Neuronal stem cell (in vitro differentiated cells): ENCODE results near the gene NRXN3.

ENCODE experiments used
- DNase-seq: peaks from one replicate; pipeline ENCODE4 v3.0.0-alpha.2; 2013; ENCODE audit warnings: low spot score
- H2AFZ ChIP-seq: one replicate; pipeline ENCODE4 v1.6.1; 2013; ENCODE audit warnings: mild to moderate bottlenecking, low read length, inconsistent platforms
- H2AK5ac ChIP-seq: 2 replicates; pipeline ENCODE4 v1.6.1; 2013; ENCODE audit warnings: low read depth, mild to moderate bottlenecking, inconsistent platforms, low read length, moderate library complexity, mixed read lengths
- H2BK120ac ChIP-seq: 2 replicates; pipeline ENCODE4 v1.6.1; 2013; ENCODE audit warnings: low read depth, mild to moderate bottlenecking, inconsistent platforms, low read length, moderate library complexity, mixed read lengths
- H2BK12ac ChIP-seq: one replicate; pipeline ENCODE4 v1.6.1; 2013; ENCODE audit warnings: low read length, inconsistent platforms
- H2BK15ac ChIP-seq: 2 replicates; pipeline ENCODE4 v1.6.1; 2013; ENCODE audit warnings: mild to moderate bottlenecking, low read length, inconsistent platforms, mixed read lengths
- H2BK5ac ChIP-seq: one replicate; pipeline ENCODE4 v1.6.1; 2013; ENCODE audit warnings: inconsistent platforms, mild to moderate bottlenecking, low read length, moderate library complexity
- H3K14ac ChIP-seq: one replicate; pipeline ENCODE4 v1.6.1; 2013; ENCODE audit warnings: low read length, inconsistent platforms
- H3K18ac ChIP-seq: 2 replicates; pipeline ENCODE4 v1.6.1; 2013; ENCODE audit warnings: low read length, inconsistent platforms
- H3K23ac ChIP-seq: 2 replicates; pipeline ENCODE4 v1.6.1; 2013; ENCODE audit warnings: low read depth, mild to moderate bottlenecking, mixed read lengths, low read length, inconsistent platforms; ENCODE audit not compliant: poor library complexity
- H3K27ac ChIP-seq: replicated peaks from 3 replicates; pipeline ENCODE4 v1.5.1; 2013; ENCODE audit warnings: low read length, inconsistent platforms
- H3K27me3 ChIP-seq, 3 experiments: 2 replicates each; pipeline ENCODE4 v1.6.1; 2013; ENCODE audit warnings: low read length in 3 of 3, mild to moderate bottlenecking in 2 of 3, inconsistent platforms in 1 of 3, low read depth in 1 of 3, mixed read lengths in 1 of 3, moderate library complexity in 1 of 3; ENCODE audit not compliant: control insufficient read depth in 3 of 3, insufficient read depth in 3 of 3
- H3K36me3 ChIP-seq, 2 donors: replicated peaks in 1 of 2; 2 replicates each; pipeline ENCODE4 v1.6.1; 2013; ENCODE audit warnings: low read length in 2 of 2; ENCODE audit not compliant: control insufficient read depth in 2 of 2, insufficient read depth in 2 of 2
- H3K4ac ChIP-seq: 2 replicates; pipeline ENCODE4 v1.6.1; 2013; ENCODE audit warnings: inconsistent platforms, mild to moderate bottlenecking, low read length, moderate library complexity
- H3K4me1 ChIP-seq, 2 donors: 1 replicate in 1 of 2; 2 replicates in 1 of 2; pipeline ENCODE4 v1.6.1; 2013; ENCODE audit warnings: low read length in 2 of 2, low read depth in 1 of 2; ENCODE audit not compliant: control insufficient read depth in 2 of 2, insufficient read depth in 1 of 2
- H3K4me2 ChIP-seq: one replicate; pipeline ENCODE4 v1.6.1; 2013; ENCODE audit warnings: mild to moderate bottlenecking, low read length, inconsistent platforms; ENCODE audit not compliant: insufficient read depth, poor library complexity, severe bottlenecking
- H3K4me3 ChIP-seq, 2 donors: 2 replicates each; pipeline ENCODE4 v1.5.1; 2013; ENCODE audit warnings: low read length in 2 of 2, mild to moderate bottlenecking in 2 of 2, inconsistent platforms in 1 of 2, moderate library complexity in 1 of 2
- H3K79me1 ChIP-seq: one replicate; pipeline ENCODE4 v1.6.1; 2013; ENCODE audit warnings: low read depth, mild to moderate bottlenecking, inconsistent platforms, low read length, moderate library complexity
- H3K9ac ChIP-seq: one replicate; pipeline ENCODE4 v1.6.1; 2013; ENCODE audit warnings: mild to moderate bottlenecking, low read depth, low read length, inconsistent platforms; ENCODE audit not compliant: poor library complexity
- H3K9me3 ChIP-seq, 2 donors: replicated peaks in 1 of 2; 2 replicates each; pipeline versions ENCODE3 to v1.6.1; 2013; ENCODE audit warnings: low read length in 2 of 2, mild to moderate bottlenecking in 2 of 2, inconsistent platforms in 1 of 2, low read depth in 1 of 2, mixed read lengths in 1 of 2, moderate library complexity in 1 of 2; ENCODE audit not compliant: control insufficient read depth in 2 of 2, insufficient read depth in 1 of 2
- H4K8ac ChIP-seq: one replicate; pipeline ENCODE4 v1.6.1; 2013; ENCODE audit warnings: low read depth, mild to moderate bottlenecking, inconsistent platforms, low read length, moderate library complexity
- H4K91ac ChIP-seq: one replicate; pipeline ENCODE4 v1.6.1; 2013; ENCODE audit warnings: low read length, low read depth, mild to moderate bottlenecking, inconsistent platforms; ENCODE audit not compliant: poor library complexity
- WGBS, 2 donors: extraction: QIAGEN DNeasy Blood & Tissue Kit; methylation state at CpG; one replicate each; pipeline ENCODE4 v1.1.7; 2013; ENCODE audit warnings: missing lambda C conversion rate in 2 of 2, mixed read lengths in 1 of 2; ENCODE audit not compliant: insufficient read length in 2 of 2, insufficient replicate concordance in 1 of 2; ENCODE audit errors: extremely low coverage in 2 of 2; 5-methylcytosine and 5-hydroxymethylcytosine counted together

The NRXN3 gene

GRCh38 chr14:79405512-79405910 is 1235.3 kb downstream of the NRXN3 start:
- no peak overlapping the region for H3K4me3 ChIP-seq
- no peak overlapping the region for H4K91ac ChIP-seq

GRCh38 chr14:79407572-79407971 is 1237.4 kb downstream of the NRXN3 start:
- Histone ChIP-seq H3K27me3 (no peaks in the 10 kb centered on the region), H3K27ac (no peak overlapping the region), H2BK12ac (no peak overlapping the region), H3K4me3 (no peak overlapping the region), H4K91ac (no peak overlapping the region), H3K4ac (no peak overlapping the region), H3K14ac (no peak overlapping the region), H2AK5ac (no peak overlapping the region), H3K79me1 (no peaks in the 10 kb centered on the region), H3K4me1 (peaks cover 5 to 6% of the 10 kb centered on the region in 2 donors), H3K9ac (no peak overlapping the region), H2BK120ac (no peak overlapping the region), H2BK5ac (no peak overlapping the region), H2BK15ac (no peak overlapping the region), H2AFZ (no peak overlapping the region), H3K4me2 (no peak overlapping the region), H3K18ac (no peak overlapping the region), H4K8ac (no peak overlapping the region), H3K36me3 (no peaks in the 10 kb centered on the region), H3K23ac (no peak overlapping the region), H3K9me3 (peaks cover 0 to 2% of the 10 kb centered on the region in 2 donors)
- no CpG with 5 or more reads among the region's 2 CpGs for WGBS, 2 donors
- no peak for DNase-seq

More at GRCh38 chr14:79405512-79405910, 1235.3 kb downstream of the NRXN3 start:
- Histone ChIP-seq H2BK12ac (no peak overlapping the region), H3K4me2 (no peak overlapping the region), H2BK15ac (no peak overlapping the region), H3K9ac (no peak overlapping the region), H3K18ac (no peak overlapping the region), H3K9me3 (peaks cover 0 to 6% of the 10 kb centered on the region in 2 donors), H2BK5ac (no peak overlapping the region), H2BK120ac (no peak overlapping the region), H3K27ac (no peak overlapping the region), H4K8ac (no peak overlapping the region), H2AFZ (no peak overlapping the region), H3K27me3 (no peaks in the 10 kb centered on the region), H3K36me3 (no peaks in the 10 kb centered on the region), H3K14ac (no peak overlapping the region), H3K23ac (no peak overlapping the region), H3K4me1 (peaks cover 5 to 6% of the 10 kb centered on the region in 2 donors), H3K79me1 (no peaks in the 10 kb centered on the region), H2AK5ac (no peak overlapping the region), H3K4ac (no peak overlapping the region)
- no peak for DNase-seq
- WGBS, 2 donors, result no CpG with 5 or more reads among the region's 2 CpGs

DNA sequence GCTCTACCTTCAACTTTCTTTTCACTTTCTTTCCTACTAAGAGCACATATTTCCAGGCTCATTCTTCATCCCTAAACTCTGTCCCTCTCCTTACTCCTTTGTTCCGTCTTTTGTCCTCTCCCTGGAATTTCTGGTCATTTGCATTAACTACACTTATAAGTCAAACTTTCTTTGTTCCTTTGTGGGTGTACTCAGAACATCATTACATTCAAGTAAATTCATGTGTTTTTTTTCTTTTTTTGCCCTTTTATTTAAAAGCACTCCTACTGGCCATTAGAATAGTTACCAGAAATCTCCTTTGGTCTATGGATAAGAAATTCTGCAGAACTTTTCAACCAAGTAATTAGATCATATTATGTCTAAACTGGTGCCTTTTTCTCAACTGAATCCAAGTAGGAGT is 1238.5 kb downstream of the NRXN3 start:
- H3K4me3 ChIP-seq, result no peak overlapping the region
- H3K9me3 ChIP-seq, result peaks cover 0 to 2% of the 10 kb centered on the region in 2 donors
- no peak overlapping the region for H3K4me2 ChIP-seq
- H2BK120ac ChIP-seq, result no peak overlapping the region
- no peak overlapping the region for H4K91ac ChIP-seq
- no peak overlapping the region for H2BK15ac ChIP-seq
- H4K8ac ChIP-seq, result no peak overlapping the region
- no peak overlapping the region for H3K18ac ChIP-seq
- H2AFZ ChIP-seq, result peak overlapping the region; percentile 4
- no CpG with 5 or more reads among the region's 1 CpG for WGBS, 2 donors
- H3K4me1 ChIP-seq, result peaks cover 5 to 6% of the 10 kb centered on the region in 2 donors
- H2BK12ac ChIP-seq, result no peak overlapping the region
- no peak overlapping the region for H2BK5ac ChIP-seq
- H3K23ac ChIP-seq, result no peak overlapping the region
- peak; percentile 33 for DNase-seq
- no peaks in the 10 kb centered on the region for H3K36me3 ChIP-seq
- no peak overlapping the region for H3K4ac ChIP-seq
- H3K27me3 ChIP-seq, result no peaks in the 10 kb centered on the region
- no peak overlapping the region for H3K27ac ChIP-seq
- no peak overlapping the region for H3K14ac ChIP-seq
- H3K79me1 ChIP-seq, result no peaks in the 10 kb centered on the region
- H3K9ac ChIP-seq, result no peak overlapping the region
- H2AK5ac ChIP-seq, result no peak overlapping the region

DNA sequence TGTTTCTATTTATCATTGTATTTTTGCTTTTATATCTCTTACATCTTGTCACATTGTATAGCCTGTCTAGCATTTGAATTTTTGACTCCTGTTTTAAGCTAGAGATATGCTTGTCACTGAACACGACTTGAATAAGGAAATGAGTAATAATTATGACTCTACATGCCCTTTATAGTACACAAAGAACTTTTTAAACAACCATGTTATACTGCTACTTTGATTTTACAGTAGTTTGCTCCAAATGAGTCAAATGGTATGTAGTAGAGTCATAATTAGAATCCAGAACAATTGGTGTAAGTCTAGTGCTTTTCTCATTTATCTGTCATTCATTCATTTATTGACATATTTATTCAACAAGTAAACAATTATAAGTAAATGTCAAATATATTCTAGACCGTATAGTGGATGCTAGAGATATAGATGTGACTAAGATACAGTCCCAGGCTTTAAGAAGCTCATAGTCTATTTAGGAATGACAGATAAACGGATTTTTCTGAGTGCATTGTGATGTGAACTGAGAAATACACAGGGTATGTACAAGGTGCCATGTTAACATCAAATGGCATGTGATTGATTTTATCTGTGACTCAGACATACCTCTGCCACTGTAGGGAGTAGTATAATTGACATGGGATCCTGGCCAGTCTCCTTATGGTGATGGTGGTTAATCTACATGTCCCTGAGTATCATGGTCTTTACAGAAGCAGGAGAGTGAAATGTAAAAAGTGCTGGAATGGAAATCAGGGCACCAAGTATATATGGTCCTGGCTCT is 1241.4 kb downstream of the NRXN3 start:
- no peak overlapping the region for H2BK120ac ChIP-seq
- WGBS, 2 donors, result no CpG with 5 or more reads among the region's 3 CpGs
- H3K9ac ChIP-seq, result no peak overlapping the region
- no peak overlapping the region for H4K8ac ChIP-seq
- H3K4me1 ChIP-seq, result peaks cover 5 to 6% of the 10 kb centered on the region in 2 donors
- H2AFZ ChIP-seq, result no peak overlapping the region
- H2BK5ac ChIP-seq, result no peak overlapping the region
- no peak overlapping the region for H4K91ac ChIP-seq
- no peak overlapping the region for H3K4ac ChIP-seq
- DNase-seq, result no peak
- H2BK15ac ChIP-seq, result no peak overlapping the region
- no peaks in the 10 kb centered on the region for H3K27me3 ChIP-seq
- no peaks in the 10 kb centered on the region for H3K79me1 ChIP-seq
- H3K14ac ChIP-seq, result no peak overlapping the region
- no peak overlapping the region for H2BK12ac ChIP-seq
- no peak overlapping the region for H3K4me2 ChIP-seq
- H3K36me3 ChIP-seq, result no peaks in the 10 kb centered on the region
- no peak overlapping the region for H3K23ac ChIP-seq
- H3K18ac ChIP-seq, result no peak overlapping the region
- H3K4me3 ChIP-seq, result no peak overlapping the region
- no peak overlapping the region for H2AK5ac ChIP-seq
- H3K9me3 ChIP-seq, result no peaks in the 10 kb centered on the region
- H3K27ac ChIP-seq, result no peak overlapping the region
